Stimulated activated naive CD4-positive, alpha-beta T cell treated with Interleukin-2 at 50 U/mL for 16 hours (primary cell): ENCODE results near the gene COL23A1.

Experiments
- DNase-seq: peaks from one replicate; lab custom pipeline; 2025; lab: John Stamatoyannopoulos, UW

COL23A1 gene

DNA sequence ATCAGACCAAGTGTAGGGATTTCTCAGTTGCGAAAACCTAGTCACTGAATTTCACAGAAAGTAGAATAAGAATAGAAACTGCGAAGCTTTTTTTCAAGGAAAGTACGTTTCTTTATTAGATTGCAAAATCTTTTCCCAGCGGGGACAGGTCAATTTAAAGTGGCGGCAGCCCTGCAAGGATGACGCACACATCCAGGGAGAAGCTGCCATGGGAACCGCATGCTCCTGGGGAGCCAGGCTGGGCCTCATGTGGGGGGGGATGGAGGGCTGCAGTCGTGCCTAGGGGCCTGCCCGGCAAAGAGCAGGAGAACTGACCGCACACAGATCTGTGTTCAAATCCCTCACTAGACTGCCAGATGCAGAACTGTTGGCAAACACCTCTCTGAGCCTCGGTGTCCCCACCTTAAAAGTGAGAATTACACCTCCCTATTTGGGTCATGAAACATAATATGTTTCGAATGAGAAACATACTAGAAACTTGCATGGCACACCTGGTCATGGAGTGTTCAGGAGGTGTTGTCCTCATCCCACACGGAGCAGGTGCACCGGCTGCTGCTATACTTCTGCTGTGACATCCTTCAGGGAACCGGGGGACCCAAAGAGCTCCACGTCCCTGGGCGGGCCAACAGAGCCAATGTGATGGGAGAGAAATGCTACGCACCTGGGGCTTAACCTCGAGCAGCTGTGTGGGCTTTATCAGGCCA is 229.8 kb downstream of the COL23A1 start:
- no peak for DNase-seq

DNA sequence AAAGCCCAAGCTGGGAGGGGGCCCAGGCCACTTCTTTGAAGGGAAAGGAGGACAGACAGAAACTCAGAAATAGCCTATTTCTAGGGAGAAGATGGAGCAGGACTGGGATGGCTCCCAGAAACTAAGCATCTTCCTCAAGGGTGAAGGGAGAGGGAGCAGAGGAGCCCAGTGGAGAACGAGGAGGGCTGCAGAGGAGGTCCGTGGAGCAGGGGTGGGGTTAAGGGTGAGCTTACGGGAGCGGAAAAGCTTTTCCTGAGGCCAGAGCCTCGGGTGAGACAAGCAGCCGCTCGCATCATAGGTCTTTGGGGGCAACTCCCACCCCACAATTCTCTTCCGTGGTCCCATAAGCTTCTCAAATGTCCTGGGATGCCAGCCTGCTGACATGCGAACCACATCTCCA is 230.5 kb downstream of the COL23A1 start:
- DNase-seq, result no peak

DNA sequence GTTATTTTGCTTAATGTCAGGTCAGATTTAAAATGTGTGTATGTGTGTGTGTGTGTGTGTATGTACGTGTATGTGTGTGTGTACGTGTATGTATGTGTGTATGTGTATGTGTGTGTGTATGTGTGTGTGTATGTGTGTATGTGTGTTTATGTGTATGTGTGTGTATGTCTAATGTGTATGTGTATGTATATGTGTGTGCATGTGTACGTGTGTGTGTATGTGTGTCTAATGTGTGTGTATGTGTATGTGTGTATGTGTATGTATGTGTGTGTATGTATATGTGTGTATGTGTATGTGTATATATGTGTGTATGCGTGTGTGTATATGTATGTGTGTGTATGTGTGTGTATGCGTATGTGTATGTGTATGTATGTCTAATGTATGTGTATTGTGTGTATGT is 232.5 kb downstream of the COL23A1 start:
- DNase-seq, result no peak

DNA sequence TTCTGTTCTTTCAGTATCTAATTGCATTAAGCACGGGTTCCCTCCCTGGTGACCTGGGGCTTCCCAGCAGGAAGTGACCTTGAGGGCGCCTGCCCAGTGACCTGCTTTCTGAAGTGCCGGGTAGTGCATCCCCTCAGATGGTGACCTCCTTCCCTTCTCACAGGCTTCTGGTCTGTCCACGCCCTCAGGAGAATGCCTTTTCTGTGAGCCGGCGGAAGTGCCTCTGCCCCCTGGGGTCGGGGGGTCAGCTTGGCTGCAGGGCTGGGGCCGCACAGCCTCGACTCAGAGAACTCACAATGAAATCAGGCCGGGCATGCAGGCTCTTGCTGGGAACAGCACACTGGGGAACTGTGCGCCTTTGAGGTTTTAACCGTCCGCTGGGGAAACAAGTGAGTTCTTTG is 233.1 kb downstream of the COL23A1 start:
- DNase-seq, result no peak

DNA sequence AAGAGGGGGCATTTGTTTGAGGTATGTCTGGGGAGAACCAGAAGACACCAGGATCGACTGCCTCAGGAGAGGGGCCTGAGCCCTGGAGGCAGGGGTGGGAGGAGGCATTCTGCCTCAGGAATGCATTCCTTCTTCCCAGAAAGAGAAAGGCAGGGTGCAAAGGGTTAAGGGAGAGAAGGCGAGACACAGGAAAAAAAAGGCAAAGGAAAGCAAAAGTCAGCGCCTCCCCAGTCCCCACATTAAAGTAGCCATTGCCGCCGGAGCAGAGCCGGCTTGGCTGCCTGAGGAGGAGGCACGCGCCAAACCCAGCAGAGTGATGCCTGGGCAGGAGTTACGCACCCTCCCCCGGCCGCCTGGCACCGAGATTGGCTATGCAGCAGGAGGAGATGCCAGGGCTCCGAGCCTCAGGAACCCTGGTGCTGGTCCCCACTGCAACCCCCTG is 233.7 kb downstream of the COL23A1 start:
- DNase-seq, result no peak

DNA sequence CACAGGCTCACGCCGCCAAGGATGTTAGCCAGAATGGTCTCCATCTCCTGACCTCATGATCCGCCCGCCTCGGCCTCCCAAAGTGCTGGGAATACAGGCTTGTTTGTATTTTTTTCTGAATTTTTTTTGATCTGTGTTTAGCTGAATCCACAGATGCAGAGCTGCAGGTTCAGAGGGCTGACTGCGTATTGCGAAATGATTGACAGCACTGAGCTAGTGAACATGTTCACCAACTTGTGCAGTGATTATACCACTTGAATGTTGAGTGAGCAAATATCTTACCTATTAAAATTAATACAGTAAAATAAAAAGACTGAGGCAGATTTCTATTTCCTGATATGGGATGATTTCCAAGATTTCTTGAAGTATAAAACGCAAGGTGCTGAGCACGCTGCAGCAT is 234.5 kb downstream of the COL23A1 start:
- DNase-seq, result no peak

DNA sequence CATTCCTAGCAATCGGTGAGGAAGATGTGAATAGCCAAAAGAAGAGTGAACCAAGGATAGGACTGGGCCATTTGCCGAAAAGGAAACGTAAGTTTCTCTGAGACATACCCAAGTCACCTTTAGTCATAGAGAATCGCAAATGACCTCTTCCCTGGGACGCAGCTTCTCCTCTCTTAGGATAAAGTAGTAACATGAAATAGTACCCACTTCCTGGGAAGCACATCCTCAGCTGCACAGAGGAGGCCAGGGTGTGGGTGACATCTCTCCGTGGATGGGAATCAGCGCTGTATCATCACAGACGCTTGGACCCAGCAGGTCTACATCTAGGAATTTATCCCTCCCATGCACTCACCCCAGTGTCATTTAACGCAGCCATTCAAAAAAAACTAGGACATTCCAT is 236.7 kb downstream of the COL23A1 start:
- DNase-seq, result no peak

DNA sequence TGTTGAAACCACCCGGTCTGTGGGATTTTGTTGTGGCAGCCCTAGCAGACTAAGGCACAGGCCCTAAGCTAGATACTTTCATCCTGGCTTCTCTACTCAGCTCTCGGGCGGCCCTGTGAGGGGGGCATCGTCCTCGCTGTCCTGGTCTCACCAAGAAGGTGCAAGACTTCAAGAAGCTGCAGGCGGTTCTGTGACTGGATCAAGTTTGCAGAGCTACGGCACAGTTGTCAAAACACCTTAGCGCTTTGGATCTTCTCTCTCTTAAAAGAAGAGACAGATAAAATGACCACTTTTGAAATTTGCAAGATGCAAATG is 238.2 kb downstream of the COL23A1 start:
- no peak for DNase-seq

DNA sequence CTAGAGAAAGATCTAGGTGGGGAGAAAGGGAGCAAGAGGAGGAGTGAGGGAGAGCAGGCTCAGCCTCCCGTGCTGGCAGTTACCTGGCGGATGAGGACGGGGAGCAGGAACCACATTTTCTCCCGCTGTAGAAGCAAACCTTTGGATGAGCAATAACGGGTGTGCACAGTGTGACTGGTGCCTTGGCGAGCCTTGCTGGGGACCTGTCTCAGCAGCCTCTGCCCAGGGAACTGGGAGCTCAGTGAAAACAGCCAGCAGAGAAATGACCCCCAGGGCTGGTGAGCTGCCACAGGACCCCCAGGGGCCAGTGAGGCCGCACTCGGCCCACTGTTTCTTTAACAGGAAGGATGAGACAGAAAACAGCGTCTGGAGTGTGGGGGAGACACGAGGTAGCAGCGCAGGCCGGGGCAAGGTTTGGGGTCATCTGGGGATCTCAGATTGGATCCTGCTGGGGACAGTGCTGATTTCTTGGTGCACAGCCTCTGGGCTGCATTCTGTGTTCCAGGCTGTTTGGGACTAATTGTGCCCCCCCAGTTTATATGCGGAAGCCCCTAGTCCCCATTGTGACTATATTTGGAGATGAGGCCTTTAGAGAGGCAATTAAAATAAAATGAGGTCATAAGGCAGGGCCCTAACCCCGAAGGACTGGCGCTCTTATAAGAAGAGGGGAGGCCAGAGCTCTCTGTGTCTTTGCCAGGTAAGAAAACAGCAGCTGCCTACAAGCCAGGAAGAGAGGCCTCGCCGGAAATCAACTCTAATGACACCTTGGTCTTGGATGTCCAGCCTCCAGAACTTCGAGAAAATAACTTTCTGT is 238.8 kb downstream of the COL23A1 start:
- no peak for DNase-seq

DNA sequence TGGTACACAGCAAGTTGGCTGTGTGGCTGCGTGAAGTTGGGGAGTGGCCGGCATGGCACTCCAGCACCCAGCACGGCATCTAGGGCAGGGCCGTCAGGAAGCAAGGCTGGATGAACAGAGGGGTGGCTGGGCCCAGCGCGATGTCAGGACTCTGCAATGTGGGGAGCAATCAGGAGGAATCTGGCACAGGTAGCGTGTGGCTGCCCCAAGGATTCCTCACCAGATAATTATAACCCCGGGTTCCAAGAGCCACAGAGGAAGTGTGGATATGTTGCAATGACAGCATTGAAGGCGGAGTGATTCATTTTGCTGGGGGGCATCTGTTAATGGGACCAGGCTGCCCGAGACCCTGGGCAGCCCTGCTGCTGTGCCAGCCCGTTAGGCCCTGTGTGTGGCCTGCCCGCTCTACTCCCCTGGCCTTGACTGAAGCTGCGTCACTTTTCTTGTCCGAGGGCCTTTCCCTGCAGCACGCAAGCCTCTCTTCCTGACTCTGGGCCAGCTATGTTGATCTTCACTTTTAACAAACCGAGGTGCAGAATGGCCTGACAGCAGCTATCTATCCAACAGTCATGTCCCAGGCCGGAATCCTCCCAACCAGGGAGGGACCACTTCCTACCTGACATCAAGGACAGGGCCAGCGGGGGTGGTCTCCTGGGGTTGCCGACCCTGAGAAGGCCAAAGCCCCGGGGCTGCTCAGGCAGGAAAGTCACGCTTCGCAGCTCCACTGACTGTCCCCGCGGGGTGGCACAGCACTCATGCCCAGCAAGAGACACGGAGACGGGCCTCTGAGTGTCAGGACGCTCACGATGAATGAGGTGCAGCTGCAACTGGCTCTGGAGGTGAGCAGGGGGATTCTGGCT is 239.6 kb downstream of the COL23A1 start:
- no peak for DNase-seq

DNA sequence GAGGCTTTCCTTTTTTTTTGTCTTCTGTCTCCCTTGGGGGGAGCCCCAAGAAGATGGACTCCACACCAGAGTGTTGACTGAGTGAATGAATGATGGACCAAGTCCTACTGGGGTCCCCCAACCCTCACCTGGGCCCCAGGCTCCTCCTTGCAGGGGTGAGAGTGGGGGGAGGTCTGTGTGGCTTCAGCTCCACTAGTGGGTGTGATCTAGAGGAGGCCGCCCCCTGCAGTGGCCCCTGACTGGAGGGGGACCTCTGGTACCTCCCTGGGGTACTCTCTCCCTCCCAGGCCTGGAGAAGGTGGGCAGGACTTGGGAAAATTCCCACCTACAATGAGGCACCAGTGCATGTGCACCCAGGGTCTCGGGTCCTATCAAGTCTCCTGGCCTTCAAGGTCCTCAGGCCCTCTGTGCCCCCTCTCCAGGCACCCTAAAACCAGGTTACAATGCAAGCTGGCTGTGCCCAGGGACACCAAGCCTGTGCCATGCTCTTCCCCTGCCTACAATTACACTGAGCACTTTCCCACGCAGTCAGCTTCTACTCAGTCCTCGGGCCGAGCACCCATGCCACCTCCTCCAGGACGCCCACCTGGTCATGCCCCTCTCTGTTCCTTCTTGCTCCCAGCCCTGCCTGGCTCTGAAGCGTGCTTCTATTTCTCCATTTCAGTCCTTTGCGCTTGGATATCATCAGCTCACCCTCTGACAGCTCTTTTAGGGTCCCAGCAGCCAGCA is 240.4 kb downstream of the COL23A1 start:
- DNase-seq, result no peak

DNA sequence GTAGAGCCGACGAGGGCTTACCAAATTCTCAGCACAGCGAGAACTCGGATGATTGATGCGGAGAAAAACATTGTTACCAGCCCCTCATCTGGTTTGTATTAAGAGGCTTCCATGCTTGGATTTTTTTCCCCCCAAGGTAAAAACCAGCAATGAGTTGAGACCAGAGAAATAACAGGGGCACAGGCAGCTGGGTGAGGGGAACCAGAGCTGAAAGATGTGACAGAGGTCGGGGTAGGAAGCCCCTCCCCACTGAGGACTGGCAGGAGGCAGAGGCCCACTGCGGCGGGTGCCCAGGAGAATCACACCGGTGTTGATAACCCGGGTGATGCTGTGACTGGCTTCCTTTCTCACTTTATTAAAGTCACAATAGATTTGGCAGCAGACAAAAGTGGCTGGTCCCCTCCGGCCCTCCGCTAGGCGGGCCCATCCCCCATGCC is 241.1 kb downstream of the COL23A1 start:
- DNase-seq, result no peak

DNA sequence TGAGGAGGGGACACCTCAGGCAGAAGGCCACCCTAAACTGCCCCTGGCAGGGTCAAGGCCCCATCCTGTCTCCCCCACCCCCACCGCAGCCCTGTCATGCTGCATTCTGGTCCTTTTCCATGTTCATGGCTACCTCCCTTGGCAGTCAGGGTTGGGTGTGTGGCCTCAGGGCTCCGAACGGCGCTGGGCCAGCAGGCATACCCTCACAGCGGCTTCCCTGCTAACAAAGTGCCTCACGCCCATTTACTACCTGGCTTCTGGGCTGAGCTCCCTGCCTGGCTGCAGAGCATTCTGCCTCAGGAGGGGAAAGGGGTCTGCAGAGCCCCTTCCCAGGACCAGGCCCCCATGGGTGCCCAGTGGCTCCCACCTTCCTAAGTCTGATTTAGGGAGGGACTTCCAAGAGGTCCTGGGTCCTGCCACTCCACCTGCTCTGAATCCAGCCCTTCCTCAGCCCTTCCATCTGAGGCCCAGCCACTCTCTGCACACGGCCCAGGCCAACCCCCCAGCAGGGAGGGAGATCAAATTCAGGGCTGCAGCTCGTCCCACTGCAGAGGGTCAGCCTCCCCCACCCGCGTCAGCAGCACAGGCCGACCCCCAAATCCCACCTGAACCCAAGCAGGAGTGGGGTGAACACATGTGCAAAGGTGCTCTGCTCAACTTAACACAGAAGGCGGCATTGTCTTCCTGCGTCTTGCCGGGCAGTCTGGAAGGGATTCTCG is 241.7 kb downstream of the COL23A1 start:
- no peak for DNase-seq

DNA sequence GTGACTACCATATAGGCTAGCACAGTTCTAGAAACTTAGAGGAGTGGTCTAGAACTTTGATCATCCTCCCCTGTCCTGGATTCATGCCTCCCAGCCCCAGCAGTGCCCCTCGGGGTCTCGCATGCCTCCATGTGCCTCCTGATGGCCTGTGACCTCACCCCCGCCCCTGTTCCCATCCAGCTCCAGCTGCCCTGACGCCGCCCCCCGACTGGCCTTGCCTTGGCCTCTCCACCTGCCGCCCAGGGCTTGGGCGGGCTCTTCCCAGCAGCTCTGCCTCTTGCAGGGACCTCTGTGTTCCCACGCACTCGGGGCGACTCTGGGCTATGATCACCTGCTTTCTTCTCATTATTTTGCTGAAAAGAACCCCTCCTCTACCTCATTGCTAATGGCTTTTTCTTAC is 242.2 kb downstream of the COL23A1 start:
- DNase-seq, result no peak

DNA sequence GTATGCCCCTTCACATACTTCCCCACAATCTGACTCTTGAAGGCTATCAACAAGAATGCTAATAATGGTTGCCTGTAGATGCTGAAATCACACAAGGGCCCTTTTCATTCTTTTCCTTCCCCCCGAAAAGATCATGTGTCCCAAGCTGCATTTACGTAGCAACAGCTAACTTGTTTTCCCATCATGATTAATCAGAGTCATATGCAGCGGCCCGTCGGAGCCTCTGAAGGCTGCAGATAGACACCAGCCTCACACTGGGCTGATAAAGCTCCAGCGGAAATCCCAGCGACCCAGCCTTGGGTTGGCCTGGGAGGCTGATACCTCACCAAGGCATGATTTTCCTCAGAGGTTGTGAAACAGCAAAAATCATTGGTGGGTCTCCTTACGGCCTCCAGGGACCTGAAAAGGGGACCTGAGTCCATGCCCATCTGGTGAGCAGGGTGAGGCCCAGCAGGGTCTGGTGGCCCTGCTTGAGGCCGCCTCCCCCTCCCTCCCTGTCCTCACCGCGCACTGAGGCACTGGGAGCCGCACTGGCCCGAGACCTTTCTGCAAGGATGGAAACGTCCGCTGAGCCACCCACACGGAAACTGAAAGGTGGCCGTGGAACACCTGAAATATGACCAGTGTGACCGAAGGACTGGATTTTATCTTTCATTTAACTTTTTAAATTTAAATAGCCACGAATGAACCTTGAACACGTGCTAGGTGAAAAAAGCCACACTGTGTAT is 243.4 kb downstream of the COL23A1 start:
- no peak for DNase-seq

DNA sequence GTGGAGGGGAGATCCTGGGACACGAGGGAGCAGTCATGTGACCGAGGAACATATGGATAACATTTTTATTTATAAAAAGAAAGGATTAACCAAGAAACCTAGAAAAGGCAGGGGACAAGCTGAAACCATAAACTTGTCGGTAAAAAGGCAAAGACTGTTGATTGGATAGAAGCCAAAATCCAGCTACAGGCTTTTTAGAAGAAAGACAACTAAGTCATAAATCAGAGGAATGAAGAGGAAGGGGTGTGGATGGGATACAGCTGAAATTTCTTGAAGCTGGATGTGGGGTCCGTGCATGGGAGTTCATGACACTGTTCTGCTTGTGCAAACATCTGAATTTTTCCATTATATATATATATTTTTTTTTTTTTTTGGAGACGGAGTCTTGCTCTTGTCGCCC is 246.9 kb downstream of the COL23A1 start:
- DNase-seq, result no peak

DNA sequence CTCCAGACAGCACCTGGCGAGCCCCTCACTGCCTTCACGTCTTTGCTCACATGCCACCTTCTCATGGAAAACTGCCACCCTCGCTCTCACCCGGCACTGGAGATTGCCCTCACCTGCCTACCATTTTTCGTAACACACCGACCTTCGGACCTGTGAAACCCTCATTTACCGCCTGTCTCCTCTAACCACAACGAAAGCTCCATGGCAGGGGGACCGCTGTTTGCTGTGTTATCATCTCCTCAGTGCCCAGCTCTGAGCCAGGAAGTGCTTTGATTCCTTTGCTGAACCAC is 248.4 kb downstream of the COL23A1 start:
- DNase-seq, result no peak

DNA sequence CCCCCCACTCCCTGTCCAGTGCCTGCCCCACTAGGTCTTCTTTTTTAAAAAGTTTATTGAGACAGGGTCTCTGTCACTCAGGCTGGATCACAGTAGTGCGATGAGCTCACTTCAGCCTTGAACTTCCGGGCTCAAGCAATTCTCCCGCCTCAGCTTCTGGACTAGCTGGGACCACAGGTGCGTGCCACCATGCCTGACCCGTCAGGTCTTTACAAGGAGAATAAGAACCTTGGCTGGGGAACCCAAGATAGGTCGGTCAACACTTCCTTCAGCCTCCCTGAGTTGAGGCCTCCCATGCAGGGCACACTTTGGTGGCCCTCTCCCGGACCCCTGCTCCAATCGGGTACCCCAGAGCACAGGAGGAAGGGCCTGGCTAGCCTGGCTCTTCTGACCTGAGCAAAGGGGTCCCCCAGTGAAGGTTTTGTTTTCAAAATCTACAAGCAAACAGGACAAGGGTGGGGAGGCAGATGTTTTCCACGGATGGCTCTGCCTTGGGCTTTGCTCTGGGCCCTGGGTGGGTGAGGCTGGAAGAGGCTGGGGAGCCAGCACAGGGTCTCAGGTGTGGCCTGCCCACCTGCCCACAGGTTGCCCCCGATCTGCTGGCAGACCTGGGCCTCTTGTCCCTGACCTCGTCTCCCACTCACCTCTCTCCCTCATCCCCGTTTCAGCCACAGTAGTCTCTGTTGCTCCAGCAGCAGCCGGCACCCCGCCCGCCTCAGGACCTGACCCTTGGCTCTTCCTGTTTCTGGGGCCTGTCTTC is 248.9 kb downstream of the COL23A1 start:
- DNase-seq, result no peak

DNA sequence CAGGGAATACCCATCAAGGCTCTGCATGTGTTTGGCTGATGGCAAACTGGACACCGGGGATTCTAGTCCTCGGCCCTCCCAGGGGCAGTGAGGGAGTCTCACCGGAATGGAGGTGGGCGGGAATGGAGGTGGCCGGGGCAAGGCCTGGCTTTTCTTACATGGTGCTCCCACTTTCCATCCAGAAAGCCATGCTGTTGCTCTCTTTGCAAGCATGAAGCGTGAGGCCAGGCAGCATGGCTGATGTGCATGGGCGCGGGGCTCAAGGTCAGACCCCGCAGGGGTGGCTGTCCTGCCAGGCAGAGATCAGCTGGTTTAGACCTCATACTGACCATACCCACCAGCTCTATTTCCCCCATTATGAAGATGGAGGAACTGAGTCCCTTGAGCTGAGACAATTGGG is 249.6 kb downstream of the COL23A1 start:
- DNase-seq, result no peak

DNA sequence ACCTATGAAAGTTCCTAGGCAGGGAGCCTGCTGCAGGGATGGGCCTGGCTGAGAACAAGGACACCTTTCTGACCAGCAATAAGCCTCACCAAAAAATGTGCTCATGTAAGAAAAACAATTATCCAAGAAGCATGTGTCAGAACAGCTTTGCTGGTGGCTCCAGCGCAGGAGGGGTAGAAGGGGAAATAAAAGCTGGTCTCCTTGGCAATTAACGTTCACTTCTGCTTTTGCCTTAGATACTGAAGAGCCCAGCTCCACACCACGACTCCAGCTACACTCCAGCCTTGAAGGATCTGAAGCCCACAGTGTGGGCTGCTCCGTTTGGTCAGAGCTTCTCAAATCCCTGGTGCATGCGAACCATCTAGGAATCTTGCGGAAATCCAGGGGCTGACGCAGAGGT is 250.0 kb downstream of the COL23A1 start:
- no peak for DNase-seq
